Stimulated activated CD8-positive, alpha-beta memory T cell treated with anti-CD3 and anti-CD28 coated beads, Interleukin-15, amount 100 ng/mL, for 24 hours (primary cell): Measurements from ENCODE around the gene RNASE3.
"Not testable (repeated sequence)": the region's sequence is repeated elsewhere in the genome, so short reads cannot be mapped to it uniquely, and the experiment has no call there.

ENCODE experiments used
- DNase-seq: peaks from one replicate; pipeline ENCODE4 v3.0.0-alpha.2; 2020; ENCODE audit warnings: low read depth

Gene RNASE3

GRCh38 chr14:20891126-20891825 lies at the start of gene RNASE3:
Gene RNASE3 (plus strand): TSS chr14:20891385. CDS start chr14:20891687, 302 bp downstream.
- not testable (repeated sequence) for DNase-seq

DNA sequence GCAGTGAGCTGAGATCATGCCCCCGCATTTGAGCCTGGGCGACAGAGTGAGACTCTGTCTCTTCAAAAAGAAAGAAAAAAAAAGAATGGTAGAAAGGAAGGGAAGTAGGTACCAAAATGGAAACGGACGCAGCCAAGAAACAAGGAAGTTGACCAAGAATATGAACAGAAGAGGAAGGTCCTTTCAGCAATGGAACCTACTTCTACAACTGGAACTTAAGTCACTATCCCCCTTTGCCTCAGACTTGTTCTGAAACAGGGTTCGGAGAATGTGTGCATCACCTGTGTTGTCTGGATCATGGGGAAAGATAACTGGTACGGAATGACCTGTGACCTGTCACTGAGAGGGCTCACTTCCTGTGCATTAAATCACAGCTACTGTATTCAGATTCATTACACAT lies 44.6 kb upstream of the RNASE3 start:
- DNase-seq, result no peak

- DNase-seq, result no peak
These were observed 42.8 kb upstream of the RNASE3 start for GRCh38 chr14:20848316-20848954.

DNA sequence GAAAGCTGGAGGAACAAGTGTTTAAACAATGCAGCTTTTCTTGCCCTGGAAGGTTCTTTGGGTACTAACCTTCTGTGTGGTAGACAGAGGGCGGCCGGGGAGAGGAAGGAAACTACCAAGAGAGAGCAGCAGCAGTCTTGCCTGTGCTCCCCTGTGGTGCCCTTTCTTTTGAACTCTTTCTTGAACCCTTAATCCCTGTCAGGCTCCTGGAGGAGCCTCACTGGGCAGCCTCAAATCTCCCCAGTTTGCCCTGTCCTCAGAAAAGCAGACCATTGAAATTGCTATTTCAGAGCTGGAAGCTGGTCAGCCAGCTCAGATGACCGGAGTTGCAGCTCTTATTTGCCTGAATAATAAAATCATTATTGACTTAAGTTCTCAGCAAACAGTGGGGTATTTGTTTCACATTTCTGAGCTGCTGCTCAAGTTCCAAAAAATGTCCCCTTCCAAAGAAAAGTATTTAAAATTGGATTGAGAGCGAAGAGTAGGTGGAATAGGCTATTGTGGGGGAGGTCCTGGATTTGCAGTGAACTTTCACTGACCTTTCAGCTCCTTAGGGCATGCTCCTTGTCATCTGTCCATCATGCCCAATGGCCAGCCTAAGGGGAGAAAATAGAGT lies 42.1 kb upstream of the RNASE3 start:
- no peak for DNase-seq

GRCh38 chr14:20853042-20853441 lies 38.1 kb upstream of the RNASE3 start:
- DNase-seq, result no peak

DNA sequence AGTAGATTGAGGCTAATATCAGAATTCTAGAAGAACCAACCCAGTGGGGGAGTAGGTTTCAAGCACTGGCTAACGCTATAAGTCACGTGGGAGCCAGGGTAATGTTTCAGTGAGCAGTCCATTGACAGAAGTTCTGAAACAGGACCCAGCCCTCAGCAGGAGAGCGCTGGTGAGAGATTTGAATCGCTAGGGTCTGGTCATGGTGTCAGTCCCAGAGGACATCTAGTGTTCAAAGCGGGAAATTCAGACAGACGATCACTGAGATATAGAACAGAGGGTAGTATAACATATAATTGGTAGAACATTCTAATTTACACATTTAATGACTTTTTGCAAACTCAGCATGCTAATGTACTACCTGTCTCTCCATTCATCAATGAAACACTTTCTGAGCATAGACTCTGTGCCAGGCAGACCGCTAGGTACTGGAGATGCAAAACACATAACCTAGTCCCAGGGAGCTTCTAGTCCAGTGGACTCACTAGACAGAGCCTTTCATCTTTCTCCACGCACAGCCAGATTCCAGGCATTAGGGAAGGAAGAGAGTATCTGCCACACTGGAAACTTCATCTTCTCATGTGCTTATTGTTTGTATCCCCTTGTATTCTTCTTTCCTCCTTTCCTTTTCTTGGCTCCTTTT lies 35.4 kb upstream of the RNASE3 start:
- no peak for DNase-seq

DNA sequence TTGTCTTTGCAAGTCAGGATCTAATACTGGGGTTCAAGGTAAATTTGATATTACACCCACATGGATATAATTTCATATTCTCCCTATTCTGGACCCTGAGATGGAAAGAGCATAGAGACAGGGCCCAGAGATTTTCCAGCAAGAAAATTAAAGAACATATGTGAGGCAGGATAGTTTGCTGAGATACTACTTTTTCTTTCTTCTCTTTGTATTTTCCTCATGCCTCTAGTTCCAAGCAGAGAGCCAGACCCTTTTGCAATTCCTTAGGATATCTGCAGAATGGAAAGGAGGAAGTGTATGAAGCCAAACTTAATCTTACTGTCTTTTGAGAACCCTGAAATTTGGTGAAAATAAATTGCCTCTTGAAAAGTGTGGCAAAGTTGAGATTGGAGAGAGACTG lies 34.0 kb upstream of the RNASE3 start:
- DNase-seq, result no peak

DNA sequence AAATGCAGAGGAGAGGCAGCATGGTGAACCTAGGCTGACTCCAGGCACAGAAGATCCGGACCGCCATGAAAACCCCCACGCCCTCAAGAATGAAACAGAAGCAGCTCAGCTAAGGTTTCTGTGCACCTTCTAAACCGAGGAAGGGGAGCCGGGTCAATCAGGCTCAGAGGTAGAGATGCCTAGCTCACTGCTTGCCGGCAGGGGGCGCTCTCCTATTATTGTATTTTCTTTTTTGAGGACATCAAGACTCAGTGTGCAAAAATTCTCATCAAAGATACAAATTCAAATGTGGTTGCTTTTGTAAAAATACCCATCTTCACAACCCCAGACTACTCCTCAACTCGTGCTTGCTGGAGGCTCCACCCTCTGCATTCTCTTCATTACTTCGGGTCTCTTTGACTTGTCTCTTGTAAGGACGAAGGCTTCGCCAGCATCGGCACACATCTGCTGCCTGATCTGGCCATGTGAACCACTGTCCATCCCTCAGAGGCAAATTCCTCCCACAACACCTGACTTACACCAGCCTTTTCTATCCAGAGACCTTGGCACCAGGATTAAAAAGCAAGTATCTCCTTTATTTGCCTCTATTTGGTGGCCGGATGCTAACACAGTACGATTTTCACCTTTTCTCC lies 33.4 kb upstream of the RNASE3 start:
- peak; percentile 65 for DNase-seq

- DNase-seq, result no peak
These were observed 25.0 kb upstream of the RNASE3 start for GRCh38 chr14:20866194-20866593.

- no peak for DNase-seq
These were observed 24.2 kb upstream of the RNASE3 start for GRCh38 chr14:20866963-20867362.

GRCh38 chr14:20873370-20874177 lies 17.6 kb upstream of the RNASE3 start:
- peak; percentile 58 for DNase-seq

DNA sequence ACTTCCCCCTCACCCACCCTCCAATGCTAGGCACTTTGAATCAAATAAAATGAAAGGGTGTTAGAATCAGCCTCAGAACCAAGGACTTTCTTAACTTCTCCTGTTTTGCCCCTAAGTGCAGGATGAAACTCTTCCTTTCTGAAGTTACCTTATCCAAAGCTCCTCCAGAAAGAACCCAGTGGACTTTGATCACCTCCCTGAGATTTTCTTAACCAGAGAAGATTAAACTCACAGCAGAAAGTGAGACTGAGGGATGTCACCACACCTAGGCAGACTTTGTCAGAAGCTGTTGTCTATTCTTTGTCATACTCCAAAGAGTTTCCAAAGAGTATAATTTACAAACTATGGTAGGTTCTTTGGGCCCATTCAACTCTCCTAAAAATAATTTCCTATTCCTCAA lies 14.2 kb upstream of the RNASE3 start:
- no peak for DNase-seq

DNA sequence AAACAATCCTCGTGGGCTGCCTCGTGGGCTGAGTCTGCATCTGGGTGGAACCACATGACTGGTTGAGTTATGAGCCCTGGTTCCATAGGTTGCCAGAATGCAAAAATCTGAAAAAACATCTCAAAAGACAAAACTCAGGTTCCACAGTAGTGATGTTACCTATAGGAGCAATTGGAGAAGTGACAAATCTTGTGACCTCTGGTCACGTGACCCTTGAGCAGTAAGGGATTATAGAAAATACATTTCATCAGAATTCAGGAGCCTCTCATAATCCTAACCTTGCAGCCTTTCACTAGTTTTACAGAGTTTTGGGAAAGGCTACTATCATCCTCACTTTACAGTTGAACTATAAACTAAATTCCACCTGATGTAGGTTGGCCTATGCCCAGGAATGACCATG lies 12.5 kb upstream of the RNASE3 start:
- no peak for DNase-seq

DNA sequence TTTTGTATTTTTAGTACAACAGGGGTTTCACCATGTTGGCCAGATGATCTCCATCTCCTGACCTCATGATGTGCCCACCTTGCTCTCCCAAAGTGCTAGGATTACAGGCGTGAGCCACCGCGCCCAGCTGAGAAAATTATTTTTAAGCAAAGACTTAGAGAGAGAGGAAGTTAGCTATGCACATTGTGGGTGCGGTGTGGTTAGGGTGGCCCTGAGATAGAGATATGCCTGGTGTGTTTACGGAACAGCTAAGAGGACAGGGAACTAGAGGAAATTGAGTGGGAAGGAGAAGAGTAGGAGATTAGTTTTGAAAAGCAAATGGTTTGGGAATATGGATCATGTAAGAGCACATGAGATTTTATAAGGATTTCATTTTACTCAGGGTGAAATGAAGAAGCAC lies 10.0 kb upstream of the RNASE3 start:
- not testable (repeated sequence) for DNase-seq

DNA sequence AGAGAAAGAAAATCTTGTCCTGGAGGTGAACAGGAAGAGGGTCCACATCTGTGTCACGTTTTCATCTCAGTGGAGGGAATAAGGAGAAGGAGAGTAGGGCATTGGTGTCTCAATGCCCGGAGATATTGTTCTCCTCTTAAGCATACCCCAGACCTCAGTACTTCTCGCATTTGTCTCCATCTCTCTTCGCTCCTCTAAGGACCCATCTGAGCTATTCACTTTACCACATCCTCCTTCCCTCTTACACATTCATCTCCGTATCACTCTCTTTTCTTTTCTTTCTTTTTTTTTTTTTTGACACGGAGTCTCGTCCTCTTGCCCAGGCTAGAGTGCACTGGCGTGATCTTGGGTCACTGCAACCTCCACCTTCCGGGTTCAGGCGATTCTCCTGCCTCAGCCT lies 8.4 kb upstream of the RNASE3 start:
- DNase-seq, result not testable (repeated sequence)

- not testable (repeated sequence) for DNase-seq
These were observed 2.8 kb upstream of the RNASE3 start for GRCh38 chr14:20888411-20888810.

DNA sequence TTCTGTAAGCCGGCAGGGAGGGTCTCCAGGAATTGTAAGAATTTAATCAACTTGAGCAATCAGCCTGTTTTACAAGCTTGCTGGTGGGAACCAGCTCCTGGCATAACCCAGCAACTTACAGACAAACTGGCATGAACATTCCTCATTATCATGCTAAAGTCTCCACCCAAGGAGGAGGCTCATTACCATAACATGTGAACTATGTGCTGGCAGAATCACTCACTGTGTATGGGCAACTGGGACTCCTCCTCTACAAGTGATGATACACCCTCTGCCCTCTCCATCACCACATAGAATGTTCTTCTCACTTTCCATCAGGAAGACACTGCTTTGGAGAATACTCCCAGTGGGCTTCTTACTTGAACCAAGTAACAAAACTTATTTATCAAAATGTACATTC lies 4.1 kb downstream of the RNASE3 start:
- not testable (repeated sequence) for DNase-seq

GRCh38 chr14:20904393-20905029 lies 13.3 kb downstream of the RNASE3 start:
- DNase-seq, result no peak

- DNase-seq, result no peak
These were observed 14.5 kb downstream of the RNASE3 start for GRCh38 chr14:20905676-20906075.

- no peak for DNase-seq
These were observed 16.0 kb downstream of the RNASE3 start for GRCh38 chr14:20907214-20907613.

- DNase-seq, result not testable (repeated sequence)
These were observed 19.6 kb downstream of the RNASE3 start for GRCh38 chr14:20910822-20911221.
